HepG2 (cell line): Measurements from ENCODE around the gene PIEZO2. TPM values are rescaled to one million over a fixed set of nuclear protein-coding genes. Genes with fewer than 3 reads are reported as not detected.

Experiments used
- FOSL1 ChIP-seq: sonication (generic); formaldehyde crosslinking; IDR thresholded peaks from 2 replicates; pipeline ENCODE4 v1.9.0; 2021; ENCODE audit warnings: missing genetic modification reagents, borderline replicate concordance
- KLF9 ChIP-seq: IDR thresholded peaks from 2 replicates; pipeline ENCODE4 v1.6.1; 2016; ENCODE audit warnings: low read depth
- NR2F6 ChIP-seq, 2 experiments: IDR thresholded peaks; 2 replicates each; pipeline ENCODE4 v1.6.1; 2016; ENCODE audit warnings: antibody characterized with exemption in 1 of 2, mild to moderate bottlenecking in 1 of 2
- POLR2A ChIP-seq, 2 experiments: IDR thresholded peaks; 2 replicates each; pipeline ENCODE4 v1.6.1; 2011; ENCODE audit warnings: low read depth in 2 of 2, low read length in 2 of 2, mild to moderate bottlenecking in 1 of 2, moderate library complexity in 1 of 2; ENCODE audit not compliant: insufficient read depth in 1 of 2
- RBM22 ChIP-seq: fragments of 200-400 bp; formaldehyde crosslinking; optimal IDR thresholded peaks from 2 replicates; pipeline ENCODE3; 2017; ENCODE audit warnings: mild to moderate bottlenecking, low read length, moderate library complexity
- SIN3B ChIP-seq: fragments of 150-350 bp; IDR thresholded peaks from 2 replicates; pipeline ENCODE4 v1.6.1; 2014; ENCODE audit warnings: low read length
- SP2 ChIP-seq: sonication (generic); formaldehyde crosslinking; IDR thresholded peaks from 2 replicates; pipeline ENCODE4 v1.5.1; 2020; ENCODE audit warnings: mild to moderate bottlenecking, missing genetic modification reagents
- TCF12 ChIP-seq, 2 experiments: fragments of 450-650 bp in 1 of 2; sonication (generic) in 1 of 2; formaldehyde crosslinking in 1 of 2; IDR thresholded peaks; 2 replicates each; pipeline versions ENCODE4 v1.6.1 to v1.8.0; 2017 to 2022; ENCODE audit warnings: antibody characterized with exemption in 1 of 2, mild to moderate bottlenecking in 1 of 2, missing genetic modification reagents in 1 of 2, moderate library complexity in 1 of 2
- THAP9 ChIP-seq: sonication (generic); formaldehyde crosslinking; IDR thresholded peaks from 2 replicates; pipeline ENCODE4; 2020; ENCODE audit warnings: missing genetic modification reagents, mild to moderate bottlenecking, borderline replicate concordance
- ZFX ChIP-seq: sonication (generic); formaldehyde crosslinking; IDR thresholded peaks from 2 replicates; pipeline ENCODE4 v1.4.0; 2020; ENCODE audit warnings: mild to moderate bottlenecking, low read depth, missing genetic modification reagents, moderate library complexity
- ZNF205 ChIP-seq: IDR thresholded peaks from 2 replicates; pipeline ENCODE4 v1.6.1; 2018; ENCODE audit warnings: missing biosample characterization, missing genetic modification reagents
- ZNF331 ChIP-seq: sonication (generic); formaldehyde crosslinking; IDR thresholded peaks from 2 replicates; pipeline ENCODE4 v1.4.0; 2020; ENCODE audit warnings: missing genetic modification reagents
- ZNF432 ChIP-seq: sonication (generic); formaldehyde crosslinking; IDR thresholded peaks from 2 replicates; pipeline ENCODE4 v1.5.0; 2020; ENCODE audit warnings: missing genetic modification reagents, mild to moderate bottlenecking, borderline replicate concordance
- ZNF556 ChIP-seq: sonication (generic); formaldehyde crosslinking; IDR thresholded peaks from 2 replicates; pipeline ENCODE4 v1.4.0; 2020; ENCODE audit warnings: mild to moderate bottlenecking, missing genetic modification reagents, borderline replicate concordance
- ZNF564 ChIP-seq: sonication (generic); formaldehyde crosslinking; IDR thresholded peaks from 2 replicates; pipeline ENCODE4 v1.8.1; 2023; ENCODE audit warnings: mild to moderate bottlenecking, missing genetic modification reagents
- ZNF607 ChIP-seq: sonication (generic); formaldehyde crosslinking; IDR thresholded peaks from 2 replicates; pipeline ENCODE4 v1.5.1; 2020; ENCODE audit warnings: missing genetic modification reagents, mild to moderate bottlenecking, borderline replicate concordance
- ZNF672 ChIP-seq: sonication (generic); formaldehyde crosslinking; IDR thresholded peaks from 2 replicates; pipeline ENCODE4 v1.8.1; 2022; ENCODE audit warnings: missing genetic modification reagents
- polyA plus RNA-seq, 8 experiments: library from polyadenylated mRNA; depleted of rRNA in 3 of 8; stranded (reverse) in 7 of 8; unstranded in 1 of 8; fragments of >200 nt; fragmentation: Illumina TruSeq in 4 of 8; extraction: Trizol in 4 of 8; gene quantifications; 2 replicates each; pipeline versions ENCODE4 v1.2.1 to v1.2.3, GENCODE V29; 2011 to 2016; ENCODE audit warnings: low read depth in 4 of 8, missing spikeins in 1 of 8, mixed read lengths in 1 of 8; ENCODE audit not compliant: insufficient read depth in 1 of 8
- total RNA-seq, 5 experiments: library from RNA; depleted of rRNA; stranded (reverse); fragments of >200 nt; fragmentation: Illumina TruSeq; extraction: Trizol; gene quantifications; 2 replicates each; pipeline ENCODE4 v1.2.3, GENCODE V29; 2016; ENCODE audit warnings: low read depth in 1 of 5
- TF ChIP-seq, protein P1 (sequence below): sonication (generic); formaldehyde crosslinking; IDR thresholded peaks from 2 replicates; pipeline ENCODE4 v1.4.0; 2020; ENCODE audit warnings: mild to moderate bottlenecking, missing genetic modification reagents, borderline replicate concordance
- TF ChIP-seq, protein P2 (sequence below): sonication (generic); formaldehyde crosslinking; IDR thresholded peaks from 2 replicates; pipeline ENCODE4 v1.5.1; 2020; ENCODE audit warnings: missing genetic modification reagents, mild to moderate bottlenecking, borderline replicate concordance

The PIEZO2 gene
- total and polyA plus RNA-seq, 2 of the 13 experiments (the other 11 are each of a cell fraction or from before 2014, with no cell fraction given), result 15.2 to 27.2 TPM

DNA sequence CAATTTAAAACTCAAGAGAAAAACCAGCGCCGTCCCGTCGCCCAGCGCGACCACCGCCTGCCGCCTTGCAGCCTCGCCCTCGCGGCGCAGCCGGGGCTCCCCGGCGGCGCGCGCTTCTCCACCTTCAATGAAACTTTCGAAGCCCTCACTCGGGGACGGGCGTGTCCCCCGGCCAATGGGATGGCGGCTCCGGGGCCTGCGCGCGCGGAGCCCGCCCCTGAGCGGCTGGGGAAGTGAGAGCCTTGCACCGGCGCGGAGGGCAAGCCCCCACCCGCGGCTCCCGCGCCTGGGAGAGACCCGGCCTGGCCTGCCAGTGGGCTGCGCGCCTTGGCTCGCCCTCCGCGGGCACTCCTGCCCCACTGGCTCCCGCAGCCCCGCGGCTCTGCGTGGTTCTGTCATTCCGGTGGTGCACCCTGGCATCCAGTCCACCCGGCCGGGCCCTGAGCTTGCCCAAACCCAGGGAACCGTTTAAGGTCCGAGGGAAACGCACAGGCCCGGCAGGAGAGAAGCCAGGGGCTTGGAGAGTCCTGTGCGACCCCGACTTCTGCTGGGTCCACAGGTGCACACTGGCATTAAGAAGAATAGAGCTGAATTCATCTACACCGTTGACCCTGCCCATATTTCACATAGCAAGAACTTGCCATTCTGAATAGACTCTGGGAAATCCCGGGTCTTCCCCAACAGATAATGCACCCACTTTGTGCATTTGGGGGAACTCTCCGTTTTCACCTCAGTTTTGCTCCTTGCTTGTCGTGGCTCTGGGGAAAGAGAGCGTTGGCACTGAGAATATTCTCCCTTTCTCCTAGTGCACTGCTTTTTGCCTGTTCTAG lies at the start of gene PIEZO2 (continued):
- TF ChIP-seq ZNF205 (CRISPR knock-in tag), result 0 out of 2 replicates have a peak, but pooled peaks have one; percentile 25
- TF ChIP-seq, protein P1, sequence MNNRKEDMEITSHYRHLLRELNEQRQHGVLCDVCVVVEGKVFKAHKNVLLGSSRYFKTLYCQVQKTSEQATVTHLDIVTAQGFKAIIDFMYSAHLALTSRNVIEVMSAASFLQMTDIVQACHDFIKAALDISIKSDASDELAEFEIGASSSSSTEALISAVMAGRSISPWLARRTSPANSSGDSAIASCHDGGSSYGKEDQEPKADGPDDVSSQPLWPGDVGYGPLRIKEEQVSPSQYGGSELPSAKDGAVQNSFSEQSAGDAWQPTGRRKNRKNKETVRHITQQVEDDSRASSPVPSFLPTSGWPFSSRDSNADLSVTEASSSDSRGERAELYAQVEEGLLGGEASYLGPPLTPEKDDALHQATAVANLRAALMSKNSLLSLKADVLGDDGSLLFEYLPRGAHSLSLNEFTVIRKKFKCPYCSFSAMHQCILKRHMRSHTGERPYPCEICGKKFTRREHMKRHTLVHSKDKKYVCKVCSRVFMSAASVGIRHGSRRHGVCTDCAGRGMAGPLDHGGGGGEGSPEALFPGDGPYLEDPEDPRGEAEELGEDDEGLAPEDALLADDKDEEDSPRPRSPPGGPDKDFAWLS (CRISPR knock-in tag), result no peak
- no peak for TF ChIP-seq ZNF564 (CRISPR knock-in tag)
- TF ChIP-seq TCF12 (IDR thresholded peaks at IDR 0.05), result no peak
- TF ChIP-seq TCF12 (CRISPR knock-in tag; IDR thresholded peaks at IDR 0.05), result no peak
- no peak for TF ChIP-seq SIN3B
- peak; percentile 6; the same call in 1 of the 2 replicates for TF ChIP-seq FOSL1 (CRISPR knock-in tag)
- TF ChIP-seq ZNF607 (CRISPR knock-in tag), result no peak; the same call in 1 of the 2 replicates
- peak; percentile 78 for TF ChIP-seq ZFX
- peak; percentile 28; the same call in 1 of the 2 replicates for TF ChIP-seq ZNF556 (CRISPR knock-in tag)
- TF ChIP-seq ZNF331, result peak; percentile 45; the same call in 1 of the 2 replicates
- TF ChIP-seq THAP9 (CRISPR knock-in tag), result no peak
- TF ChIP-seq ZNF672 (CRISPR knock-in tag), result no peak
- TF ChIP-seq RBM22, result no peak
- TF ChIP-seq NR2F6 (IDR thresholded peaks at IDR 0.05), result no peak
- TF ChIP-seq NR2F6 (CRISPR knock-in tag; IDR thresholded peaks at IDR 0.05), result no peak
- no peak for TF ChIP-seq KLF9
- TF ChIP-seq, protein P2, sequence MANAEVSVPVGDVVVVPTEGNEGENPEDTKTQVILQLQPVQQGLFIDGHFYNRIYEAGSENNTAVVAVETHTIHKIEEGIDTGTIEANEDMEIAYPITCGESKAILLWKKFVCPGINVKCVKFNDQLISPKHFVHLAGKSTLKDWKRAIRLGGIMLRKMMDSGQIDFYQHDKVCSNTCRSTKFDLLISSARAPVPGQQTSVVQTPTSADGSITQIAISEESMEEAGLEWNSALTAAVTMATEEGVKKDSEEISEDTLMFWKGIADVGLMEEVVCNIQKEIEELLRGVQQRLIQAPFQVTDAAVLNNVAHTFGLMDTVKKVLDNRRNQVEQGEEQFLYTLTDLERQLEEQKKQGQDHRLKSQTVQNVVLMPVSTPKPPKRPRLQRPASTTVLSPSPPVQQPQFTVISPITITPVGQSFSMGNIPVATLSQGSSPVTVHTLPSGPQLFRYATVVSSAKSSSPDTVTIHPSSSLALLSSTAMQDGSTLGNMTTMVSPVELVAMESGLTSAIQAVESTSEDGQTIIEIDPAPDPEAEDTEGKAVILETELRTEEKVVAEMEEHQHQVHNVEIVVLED (CRISPR knock-in tag), result peak; percentile 33; the same call in 1 of the 2 replicates
- TF ChIP-seq POLR2A (IDR thresholded peaks at IDR 0.05; ENCODE audit: insufficient read depth in 1 of 2, low read depth in 2 of 2, low read length in 2 of 2), result peak in 1 of 2 experiments; percentile 55; a peak in 3 of 4 replicates
- TF ChIP-seq ZNF432 (CRISPR knock-in tag), result no peak
- TF ChIP-seq SP2 (CRISPR knock-in tag), result peak; percentile 88
